ENCODE results near the gene AQP6. TPM values are rescaled to one million over a fixed set of nuclear protein-coding genes. Genes with fewer than 3 reads are reported as not detected.

The AQP6 gene
- total and polyA plus RNA-seq, 2 experiments from 2014 or later, result not detected

- no peaks in the 10 kb centered on the region for H4K20me1 ChIP-seq (ENCODE audit: insufficient read depth)
- H3K9me2 ChIP-seq (ENCODE audit: insufficient read depth), result no peaks in the 10 kb centered on the region
- H3K27me3 ChIP-seq (replicated peaks; ENCODE audit: insufficient read depth), result no peaks in the 10 kb centered on the region
- DNase-seq, result peak; percentile 91
- H3K36me3 ChIP-seq (ENCODE audit: low read depth), result no peaks in the 10 kb centered on the region
- H3K4me1 ChIP-seq (ENCODE audit: insufficient read depth), result peaks cover 13% of the 10 kb centered on the region
- no peaks in the 10 kb centered on the region for H3K9me3 ChIP-seq (ENCODE audit: low read depth)
- no peak for TF ChIP-seq EZH2phosphoT487 (IDR thresholded peaks at IDR 0.05; ENCODE audit: insufficient read depth, low read depth)
- no peak for TF ChIP-seq EZH2 (IDR thresholded peaks at IDR 0.05; ENCODE audit: insufficient read depth, poor library complexity, severe bottlenecking)
- H3K27ac ChIP-seq, result 0 out of 2 replicates have a peak overlapping the region, but pooled peaks have one; percentile 8
- no peak overlapping the region for H3K4me2 ChIP-seq (ENCODE audit: unreplicated experiment)
- H2AFZ ChIP-seq, result no peak overlapping the region
- H3F3A ChIP-seq (ENCODE audit: insufficient read depth), result no peaks in the 10 kb centered on the region
- no peaks in the 10 kb centered on the region for H3K79me2 ChIP-seq (ENCODE audit: insufficient read depth)
- in situ Hi-C loops (cut with MboI), result no loop called here
- H3K4me3 ChIP-seq, result no peak overlapping the region
- 64 to 65% methylated on average over 3 of the region's 3 CpGs for WGBS, 2 experiments (ENCODE audit: low coverage in 1 of 2, low lambda C conversion rate in 2 of 2, missing lambda C conversion rate in 2 of 2)
- H3K9ac ChIP-seq, result 0 out of 2 replicates have a peak overlapping the region, but pooled peaks have one; percentile 4
These were observed 42.0 kb upstream of the AQP6 start for GRCh38 chr12:49930515-49931288.

- no peak for TF ChIP-seq EZH2phosphoT487 (IDR thresholded peaks at IDR 0.05; ENCODE audit: insufficient read depth, low read depth)
- TF ChIP-seq EZH2 (IDR thresholded peaks at IDR 0.05; ENCODE audit: insufficient read depth, poor library complexity, severe bottlenecking), result no peak
- Histone ChIP-seq H3K9ac (no peak overlapping the region), H3K4me3 (no peak overlapping the region), H3K9me2 (ENCODE audit: insufficient read depth) (no peaks in the 10 kb centered on the region), H3K4me2 (ENCODE audit: unreplicated experiment) (no peak overlapping the region), H3F3A (ENCODE audit: insufficient read depth) (no peaks in the 10 kb centered on the region), H3K36me3 (ENCODE audit: low read depth) (no peaks in the 10 kb centered on the region), H3K9me3 (ENCODE audit: low read depth) (no peaks in the 10 kb centered on the region), H4K20me1 (ENCODE audit: insufficient read depth) (no peaks in the 10 kb centered on the region), H3K79me2 (ENCODE audit: insufficient read depth) (no peaks in the 10 kb centered on the region), H3K27ac (no peak overlapping the region), H2AFZ (no peak overlapping the region), H3K27me3 (replicated peaks; ENCODE audit: insufficient read depth) (no peaks in the 10 kb centered on the region), H3K4me1 (ENCODE audit: insufficient read depth) (peaks cover 13% of the 10 kb centered on the region)
- no peak for DNase-seq
- in situ Hi-C loops (cut with MboI), result no loop called here
- WGBS, 2 experiments (ENCODE audit: low coverage in 1 of 2, low lambda C conversion rate in 2 of 2, missing lambda C conversion rate in 2 of 2), result 70 to 71% methylated on average over 7 of the region's 7 CpGs
These were observed 40.7 kb upstream of the AQP6 start for GRCh38 chr12:49932023-49932422.

GRCh38 chr12:49932533-49933130 is 40.1 kb upstream of the AQP6 start:
- H3F3A ChIP-seq (ENCODE audit: insufficient read depth), result no peaks in the 10 kb centered on the region
- H3K27me3 ChIP-seq (replicated peaks; ENCODE audit: insufficient read depth), result no peaks in the 10 kb centered on the region
- H3K4me2 ChIP-seq (ENCODE audit: unreplicated experiment), result no peak overlapping the region
- peaks cover 13% of the 10 kb centered on the region for H3K4me1 ChIP-seq (ENCODE audit: insufficient read depth)
- no peak for DNase-seq
- in situ Hi-C loops (cut with MboI), result no loop called here
- no peaks in the 10 kb centered on the region for H3K36me3 ChIP-seq (ENCODE audit: low read depth)
- no peak overlapping the region for H2AFZ ChIP-seq
- no peak overlapping the region for H3K4me3 ChIP-seq
- no peak overlapping the region for H3K27ac ChIP-seq
- no peaks in the 10 kb centered on the region for H3K9me2 ChIP-seq (ENCODE audit: insufficient read depth)
- WGBS, 2 experiments (ENCODE audit: low coverage in 1 of 2, low lambda C conversion rate in 2 of 2, missing lambda C conversion rate in 2 of 2), result 75 to 79% methylated on average over 8 of the region's 8 CpGs
- no peak for TF ChIP-seq EZH2phosphoT487 (IDR thresholded peaks at IDR 0.05; ENCODE audit: insufficient read depth, low read depth)
- TF ChIP-seq EZH2 (IDR thresholded peaks at IDR 0.05; ENCODE audit: insufficient read depth, poor library complexity, severe bottlenecking), result no peak
- H3K9ac ChIP-seq, result no peak overlapping the region
- H3K9me3 ChIP-seq (ENCODE audit: low read depth), result no peaks in the 10 kb centered on the region
- H3K79me2 ChIP-seq (ENCODE audit: insufficient read depth), result no peaks in the 10 kb centered on the region
- no peaks in the 10 kb centered on the region for H4K20me1 ChIP-seq (ENCODE audit: insufficient read depth)

- no peak for TF ChIP-seq EZH2 (IDR thresholded peaks at IDR 0.05; ENCODE audit: insufficient read depth, poor library complexity, severe bottlenecking)
- TF ChIP-seq EZH2phosphoT487 (IDR thresholded peaks at IDR 0.05; ENCODE audit: insufficient read depth, low read depth), result no peak
- no peak overlapping the region for H2AFZ ChIP-seq
- no peak overlapping the region for H3K4me3 ChIP-seq
- no peak overlapping the region for H3K4me2 ChIP-seq (ENCODE audit: unreplicated experiment)
- in situ Hi-C loops (cut with MboI), result no loop called here
- H3K9me3 ChIP-seq (ENCODE audit: low read depth), result no peaks in the 10 kb centered on the region
- H3K9me2 ChIP-seq (ENCODE audit: insufficient read depth), result no peaks in the 10 kb centered on the region
- no peaks in the 10 kb centered on the region for H3K27me3 ChIP-seq (replicated peaks; ENCODE audit: insufficient read depth)
- H3K4me1 ChIP-seq (ENCODE audit: insufficient read depth), result peaks cover 13% of the 10 kb centered on the region
- H3K27ac ChIP-seq, result no peak overlapping the region
- no peaks in the 10 kb centered on the region for H3K36me3 ChIP-seq (ENCODE audit: low read depth)
- no peak for DNase-seq
- no peak overlapping the region for H3K9ac ChIP-seq
- no peaks in the 10 kb centered on the region for H4K20me1 ChIP-seq (ENCODE audit: insufficient read depth)
- WGBS, 2 experiments (ENCODE audit: low coverage in 1 of 2, low lambda C conversion rate in 2 of 2, missing lambda C conversion rate in 2 of 2), result 92% methylated on average over 5 of the region's 5 CpGs
- no peaks in the 10 kb centered on the region for H3F3A ChIP-seq (ENCODE audit: insufficient read depth)
- no peaks in the 10 kb centered on the region for H3K79me2 ChIP-seq (ENCODE audit: insufficient read depth)
These were observed 39.0 kb upstream of the AQP6 start for GRCh38 chr12:49933796-49934195.

Data from GM23248 (cell line).